A673 (cell line): ENCODE data around the gene RASSF1. TPM values are rescaled to one million over a fixed set of nuclear protein-coding genes. Genes with fewer than 3 reads are reported as not detected.

Experiments used
- BruUV-seq: library from RNA; stranded (reverse); fragments of 400-500 nt; replicated peaks from 2 replicates; lab custom pipeline; 2021; lab: Mats Ljungman, UMichigan
- CTCF ChIA-PET: fragments of 300-600 bp; sonication (Branson Sonifier 250); formaldehyde crosslinking; loops from one replicate; lab custom pipeline; 2022; ENCODE audit warnings: antibody characterized with exemption; lab: Charles Lee
- POLR2A ChIA-PET: fragments of 300-600 bp; sonication (Branson Sonifier 250); formaldehyde crosslinking; loops from one replicate; lab custom pipeline; 2022; ENCODE audit warnings: antibody characterized with exemption; ENCODE audit not compliant: low non-redundant PET; lab: Charles Lee
- DNase-seq: peaks from one replicate; pipeline ENCODE4 v3.0.0-alpha.2; 2015; ENCODE audit warnings: low spot score
- H3K27ac ChIP-seq: fragments of 200-600 bp; sonication (generic); 2 replicates; pipeline ENCODE4 v1.5.1; 2016; ENCODE audit warnings: mixed run types, low read depth, mild to moderate bottlenecking, mixed read lengths, antibody characterized with exemption, low read length; ENCODE audit not compliant: poor library complexity, severe bottlenecking
- H3K27me3 ChIP-seq: fragments of 200-600 bp; sonication (generic); replicated peaks from 2 replicates; pipeline ENCODE4 v1.6.1; 2017; ENCODE audit warnings: mixed run types, low read depth, mild to moderate bottlenecking, mixed read lengths, antibody characterized with exemption, low read length; ENCODE audit not compliant: insufficient read depth, poor library complexity
- H3K36me3 ChIP-seq: fragments of 200-600 bp; sonication (generic); 2 replicates; pipeline ENCODE4 v1.6.1; 2016; ENCODE audit warnings: mixed run types, mild to moderate bottlenecking, mixed read lengths, antibody characterized with exemption, low read length; ENCODE audit not compliant: insufficient read depth, poor library complexity, severe bottlenecking
- H3K4me1 ChIP-seq: fragments of 200-600 bp; sonication (generic); 2 replicates; pipeline ENCODE4 v1.6.1; 2017; ENCODE audit warnings: mixed run types, mild to moderate bottlenecking, mixed read lengths, antibody characterized with exemption, low read length; ENCODE audit not compliant: insufficient read depth, poor library complexity, severe bottlenecking
- H3K4me3 ChIP-seq: fragments of 200-600 bp; sonication (generic); 2 replicates; pipeline ENCODE4 v1.5.1; 2016; ENCODE audit warnings: low read depth, mixed run types, mild to moderate bottlenecking, mixed read lengths, low read length; ENCODE audit not compliant: poor library complexity, severe bottlenecking
- H3K9me3 ChIP-seq: fragments of 200-600 bp; sonication (generic); 2 replicates; pipeline ENCODE4 v1.6.1; 2016; ENCODE audit warnings: mixed run types, low read depth, mild to moderate bottlenecking, mixed read lengths, antibody characterized with exemption, low read length; ENCODE audit not compliant: poor library complexity, severe bottlenecking
- EZH2 ChIP-seq: fragments of 200-600 bp; sonication (generic); IDR thresholded peaks from 2 replicates; pipeline ENCODE4 v1.6.1; 2017; ENCODE audit warnings: borderline replicate concordance, low read depth, mild to moderate bottlenecking, mixed read lengths, antibody characterized with exemption, low read length; ENCODE audit not compliant: poor library complexity, severe bottlenecking
- intact Hi-C: fragments of 100-400 bp; cut with micrococcal nuclease; formaldehyde crosslinking; loops from one replicate; pipeline ENCODE4 v1.10.0; 2022; ENCODE audit not compliant: unreplicated experiment
- total RNA-seq: library from RNA; stranded (reverse); gene quantifications from 2 replicates; pipeline ENCODE4 v1.2.3, GENCODE V29; 2021
- TF ChIP-seq, protein P1 (sequence below): fragments of 300-800, 200-600 bp; sonication (generic); conservative IDR thresholded peaks from 2 replicates; pipeline ENCODE4 v1.5.1; 2017; ENCODE audit warnings: low read depth, mild to moderate bottlenecking, antibody characterized with exemption, low read length, moderate library complexity, mixed read lengths

RASSF1 gene
- total RNA-seq, 1 experiment from 2014 or later: 14.4 TPM

DNA sequence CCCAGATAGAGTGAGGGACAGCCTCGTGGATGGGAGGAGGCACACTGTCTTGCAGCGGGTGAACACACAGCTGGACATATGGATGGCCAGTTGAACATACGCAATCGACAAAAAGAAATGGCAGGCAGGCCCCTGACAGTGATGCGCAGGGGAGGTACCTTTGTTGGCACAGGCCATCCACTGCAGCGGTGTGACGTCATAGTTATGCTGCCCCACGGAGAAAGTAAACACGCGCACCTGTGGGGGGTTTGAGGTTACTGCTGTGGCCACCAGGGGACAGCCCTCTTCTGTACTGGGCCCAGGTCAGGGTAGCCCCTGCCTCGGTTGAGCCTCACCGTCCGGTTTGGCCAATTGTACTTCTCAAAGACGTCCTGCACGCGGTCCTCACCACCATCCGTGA, 38.1 kb upstream of the RASSF1 start:
- DNase-seq: no peak
- TF ChIP-seq, protein P1, sequence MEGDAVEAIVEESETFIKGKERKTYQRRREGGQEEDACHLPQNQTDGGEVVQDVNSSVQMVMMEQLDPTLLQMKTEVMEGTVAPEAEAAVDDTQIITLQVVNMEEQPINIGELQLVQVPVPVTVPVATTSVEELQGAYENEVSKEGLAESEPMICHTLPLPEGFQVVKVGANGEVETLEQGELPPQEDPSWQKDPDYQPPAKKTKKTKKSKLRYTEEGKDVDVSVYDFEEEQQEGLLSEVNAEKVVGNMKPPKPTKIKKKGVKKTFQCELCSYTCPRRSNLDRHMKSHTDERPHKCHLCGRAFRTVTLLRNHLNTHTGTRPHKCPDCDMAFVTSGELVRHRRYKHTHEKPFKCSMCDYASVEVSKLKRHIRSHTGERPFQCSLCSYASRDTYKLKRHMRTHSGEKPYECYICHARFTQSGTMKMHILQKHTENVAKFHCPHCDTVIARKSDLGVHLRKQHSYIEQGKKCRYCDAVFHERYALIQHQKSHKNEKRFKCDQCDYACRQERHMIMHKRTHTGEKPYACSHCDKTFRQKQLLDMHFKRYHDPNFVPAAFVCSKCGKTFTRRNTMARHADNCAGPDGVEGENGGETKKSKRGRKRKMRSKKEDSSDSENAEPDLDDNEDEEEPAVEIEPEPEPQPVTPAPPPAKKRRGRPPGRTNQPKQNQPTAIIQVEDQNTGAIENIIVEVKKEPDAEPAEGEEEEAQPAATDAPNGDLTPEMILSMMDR: no peak
- TF ChIP-seq EZH2: no peak
- Histone ChIP-seq H3K27me3 (no peaks in the 10 kb centered on the region), H3K36me3 (no peaks in the 10 kb centered on the region), H3K27ac (no peak overlapping the region), H3K9me3 (no peaks in the 10 kb centered on the region), H3K4me3 (no peak overlapping the region), H3K4me1 (no peaks in the 10 kb centered on the region)
- POLR2A ChIA-PET: no interaction called here
- BruUV-seq: no TSS peak
- intact Hi-C loops: no loop called here
- CTCF ChIA-PET: no interaction called here

DNA sequence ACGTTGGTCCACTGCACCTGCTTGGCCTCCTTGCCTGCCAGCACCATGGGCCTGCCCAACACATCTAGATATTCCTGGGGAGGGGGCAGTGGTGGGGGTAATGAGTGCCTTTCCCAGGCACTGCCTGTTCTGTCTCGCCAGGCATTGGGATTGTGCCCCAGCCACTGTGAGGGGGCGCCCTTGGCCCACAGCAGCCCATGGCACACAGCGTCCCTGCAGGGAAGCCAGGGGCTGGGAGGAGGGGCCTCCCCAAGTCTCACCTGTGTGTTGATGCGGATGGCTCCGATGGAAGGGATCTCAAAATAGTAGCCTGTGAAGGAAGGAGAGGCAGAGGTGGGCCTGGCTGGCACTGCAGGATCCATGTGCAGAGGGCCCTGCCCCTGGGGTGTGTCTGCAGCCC, 37.4 kb upstream of the RASSF1 start:
- Histone ChIP-seq H3K4me3 (no peak overlapping the region), H3K27me3 (no peaks in the 10 kb centered on the region), H3K27ac (no peak overlapping the region), H3K9me3 (no peaks in the 10 kb centered on the region), H3K4me1 (no peaks in the 10 kb centered on the region), H3K36me3 (no peaks in the 10 kb centered on the region)
- ChIA-PET POLR2A (no interaction called here), CTCF (no interaction called here)
- intact Hi-C loops: no loop called here
- DNase-seq: no peak
- TF ChIP-seq, protein P1: no peak
- no peak for TF ChIP-seq EZH2
- no TSS peak for BruUV-seq

DNA sequence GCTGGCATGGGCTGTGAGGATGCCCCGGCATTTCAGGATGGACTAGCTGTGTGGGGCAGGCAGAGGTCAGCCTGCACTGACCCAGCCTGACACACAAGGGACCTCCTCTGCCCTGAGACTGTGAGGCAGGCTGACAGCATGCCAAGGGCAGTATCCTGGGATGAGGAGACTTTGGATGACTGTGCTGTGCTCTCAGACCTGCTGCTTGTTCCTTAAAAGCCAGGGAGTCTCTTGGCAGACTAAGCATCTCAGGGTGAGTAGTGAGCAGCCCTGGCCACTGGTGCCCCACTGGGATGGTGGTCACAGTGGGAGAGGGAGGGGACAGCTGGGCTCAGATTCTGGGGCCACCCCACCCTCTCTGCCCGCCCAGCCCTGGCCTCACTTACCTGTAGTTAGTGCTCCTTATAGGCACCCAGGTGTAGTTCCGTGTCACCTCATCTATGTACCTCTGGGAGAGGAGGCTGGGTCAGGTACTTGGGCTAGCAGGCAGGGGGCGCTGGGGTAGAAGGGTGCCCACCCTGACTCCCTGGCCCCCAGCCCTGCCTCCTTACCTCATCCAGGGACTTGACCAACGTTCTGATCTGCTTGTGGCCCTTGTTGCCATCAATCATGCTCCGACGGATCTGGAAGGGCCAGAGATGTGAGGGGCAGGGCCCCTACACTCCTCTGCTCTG, 34.8 kb upstream of the RASSF1 start:
- Histone ChIP-seq H3K27ac (no peak overlapping the region), H3K4me1 (no peaks in the 10 kb centered on the region), H3K36me3 (no peaks in the 10 kb centered on the region), H3K9me3 (no peaks in the 10 kb centered on the region), H3K27me3 (no peaks in the 10 kb centered on the region), H3K4me3 (no peak overlapping the region)
- no peak for DNase-seq
- CTCF ChIA-PET: no interaction called here
- no TSS peak for BruUV-seq
- POLR2A ChIA-PET: no interaction called here
- TF ChIP-seq, protein P1: 0 out of 2 replicates have a peak, but pooled peaks have one; percentile 34
- TF ChIP-seq EZH2: no peak
- intact Hi-C loops: no loop called here
